HEK293 (cell line): ENCODE data around the gene ADRA1B.

Experiments used
- CTCF ChIA-PET: fragments of 350-600 bp; formaldehyde crosslinking; extraction: SDS; loops from one replicate; lab custom pipeline; 2021; ENCODE audit warnings: antibody characterized with exemption; lab: Yijun Ruan, JAX
- POLR2A ChIA-PET: fragments of 300-600 bp; formaldehyde crosslinking; extraction: SDS; loops from one replicate; lab custom pipeline; 2020; ENCODE audit warnings: antibody characterized with exemption, inconsistent platforms; lab: Yijun Ruan, JAX
- H3K27ac ChIP-seq: fragments of 200-500 bp; sonication (Bioruptor generic); 2 replicates; pipeline ENCODE4 v1.5.1; 2014; ENCODE audit warnings: low read depth, low read length, control low read depth, inconsistent platforms; ENCODE audit errors: extremely low read depth
- H3K36me3 ChIP-seq, 2 experiments: fragments of 200-500 bp in 1 of 2; sonication (Bioruptor generic) in 1 of 2; 1 replicate in 1 of 2; 2 replicates in 1 of 2; pipeline ENCODE4 v1.5.1; 2014 to 2017; ENCODE audit warnings: inconsistent platforms in 2 of 2, low read length in 2 of 2; ENCODE audit not compliant: control insufficient read depth in 2 of 2, insufficient read depth in 1 of 2
- H3K4me1 ChIP-seq: fragments of 200-500 bp; sonication (Bioruptor generic); 2 replicates; pipeline ENCODE4 v1.5.1; 2014; ENCODE audit warnings: mild to moderate bottlenecking, low read length, inconsistent platforms; ENCODE audit not compliant: control insufficient read depth, insufficient read depth
- H3K4me3 ChIP-seq: 2 replicates; pipeline ENCODE4 v1.5.1; 2011; ENCODE audit warnings: low read depth, mild to moderate bottlenecking, control low read depth, low read length, moderate library complexity
- H3K9me3 ChIP-seq: fragments of 200-500 bp; sonication (Bioruptor generic); 2 replicates; pipeline ENCODE4 v1.5.1; 2014; ENCODE audit warnings: low read depth, low read length, inconsistent platforms; ENCODE audit not compliant: control insufficient read depth, insufficient read depth
- KLF8 ChIP-seq: fragments of 450-650 bp; formaldehyde crosslinking; IDR thresholded peaks from 2 replicates; pipeline ENCODE4 v1.5.1; 2016; ENCODE audit warnings: missing biosample characterization, missing genetic modification characterization
- OSR2 ChIP-seq: fragments of 450-650 bp; formaldehyde crosslinking; IDR thresholded peaks from 2 replicates; pipeline ENCODE4 v1.5.1; 2016; ENCODE audit warnings: missing biosample characterization, missing genetic modification characterization
- PATZ1 ChIP-seq: fragments of 450-650 bp; formaldehyde crosslinking; IDR thresholded peaks from 2 replicates; pipeline ENCODE4 v1.5.1; 2016; ENCODE audit warnings: missing biosample characterization, missing genetic modification characterization
- SCRT1 ChIP-seq: fragments of 450-650 bp; formaldehyde crosslinking; IDR thresholded peaks from 2 replicates; pipeline ENCODE4 v1.5.1; 2016; ENCODE audit warnings: missing biosample characterization, missing genetic modification characterization, borderline replicate concordance
- SCRT2 ChIP-seq: fragments of 450-650 bp; formaldehyde crosslinking; IDR thresholded peaks from 2 replicates; pipeline ENCODE4 v1.5.1; 2016; ENCODE audit warnings: missing biosample characterization, missing genetic modification characterization
- SP7 ChIP-seq: fragments of 450-650 bp; formaldehyde crosslinking; IDR thresholded peaks from 2 replicates; pipeline ENCODE4 v1.5.1; 2016; ENCODE audit warnings: missing biosample characterization, missing genetic modification characterization
- TRIM28 ChIP-seq: IDR thresholded peaks from 2 replicates; pipeline ENCODE4 v1.6.1; 2011; ENCODE audit warnings: low read length, control low read depth, borderline replicate concordance
- WT1 ChIP-seq: fragments of 450-650 bp; formaldehyde crosslinking; IDR thresholded peaks from 2 replicates; pipeline ENCODE4 v1.5.1; 2016; ENCODE audit warnings: missing biosample characterization, missing genetic modification characterization
- ZBTB21 ChIP-seq: fragments of 450-650 bp; formaldehyde crosslinking; IDR thresholded peaks from 2 replicates; pipeline ENCODE4 v1.5.1; 2017; ENCODE audit warnings: missing biosample characterization, missing genetic modification characterization
- ZBTB26 ChIP-seq: fragments of 450-650 bp; formaldehyde crosslinking; optimal IDR thresholded peaks from 2 replicates; pipeline ENCODE3; 2016; ENCODE audit warnings: missing biosample characterization, mild to moderate bottlenecking, missing genetic modification characterization
- ZFP37 ChIP-seq: fragments of 450-650 bp; formaldehyde crosslinking; IDR thresholded peaks from 2 replicates; pipeline ENCODE4 v1.5.1; 2016; ENCODE audit warnings: missing biosample characterization, missing genetic modification characterization
- ZNF133 ChIP-seq: fragments of 450-650 bp; formaldehyde crosslinking; IDR thresholded peaks from 2 replicates; pipeline ENCODE4 v1.5.1; 2016; ENCODE audit warnings: missing biosample characterization, missing genetic modification characterization
- ZNF16 ChIP-seq: fragments of 450-650 bp; formaldehyde crosslinking; IDR thresholded peaks from 2 replicates; pipeline ENCODE4 v1.5.1; 2016; ENCODE audit warnings: low read depth, missing biosample characterization, missing genetic modification characterization
- ZNF302 ChIP-seq: fragments of 450-650 bp; formaldehyde crosslinking; IDR thresholded peaks from 2 replicates; pipeline ENCODE4 v1.5.1; 2016; ENCODE audit warnings: missing biosample characterization, missing genetic modification characterization, low read depth
- ZNF416 ChIP-seq: fragments of 450-650 bp; formaldehyde crosslinking; IDR thresholded peaks from 2 replicates; pipeline ENCODE4 v1.5.1; 2016; ENCODE audit warnings: missing biosample characterization, missing genetic modification characterization
- ZNF433 ChIP-seq: fragments of 450-650 bp; formaldehyde crosslinking; IDR thresholded peaks from 2 replicates; pipeline ENCODE4 v1.5.1; 2016; ENCODE audit warnings: missing biosample characterization, missing genetic modification characterization, low read depth
- ZNF600 ChIP-seq: fragments of 450-650 bp; formaldehyde crosslinking; IDR thresholded peaks from 2 replicates; pipeline ENCODE4 v1.5.1; 2016; ENCODE audit warnings: missing biosample characterization, missing genetic modification characterization
- ZNF670 ChIP-seq: fragments of 450-650 bp; formaldehyde crosslinking; IDR thresholded peaks from 2 replicates; pipeline ENCODE4 v1.5.1; 2016; ENCODE audit warnings: missing biosample characterization, missing genetic modification characterization, low read depth
- ZNF843 ChIP-seq: fragments of 450-650 bp; formaldehyde crosslinking; IDR thresholded peaks from 2 replicates; pipeline ENCODE4 v1.5.1; 2016; ENCODE audit warnings: missing biosample characterization, missing genetic modification characterization
- TF ChIP-seq, protein P1 (sequence below): fragments of 450-650 bp; formaldehyde crosslinking; IDR thresholded peaks from 2 replicates; pipeline ENCODE4 v1.5.1; 2016; ENCODE audit warnings: missing biosample characterization, missing genetic modification characterization, borderline replicate concordance
- TF ChIP-seq, protein P2 (sequence below): fragments of 450-650 bp; formaldehyde crosslinking; IDR thresholded peaks from 2 replicates; pipeline ENCODE4 v1.5.1; 2016; ENCODE audit warnings: missing biosample characterization, missing genetic modification characterization, borderline replicate concordance

The ADRA1B gene

DNA sequence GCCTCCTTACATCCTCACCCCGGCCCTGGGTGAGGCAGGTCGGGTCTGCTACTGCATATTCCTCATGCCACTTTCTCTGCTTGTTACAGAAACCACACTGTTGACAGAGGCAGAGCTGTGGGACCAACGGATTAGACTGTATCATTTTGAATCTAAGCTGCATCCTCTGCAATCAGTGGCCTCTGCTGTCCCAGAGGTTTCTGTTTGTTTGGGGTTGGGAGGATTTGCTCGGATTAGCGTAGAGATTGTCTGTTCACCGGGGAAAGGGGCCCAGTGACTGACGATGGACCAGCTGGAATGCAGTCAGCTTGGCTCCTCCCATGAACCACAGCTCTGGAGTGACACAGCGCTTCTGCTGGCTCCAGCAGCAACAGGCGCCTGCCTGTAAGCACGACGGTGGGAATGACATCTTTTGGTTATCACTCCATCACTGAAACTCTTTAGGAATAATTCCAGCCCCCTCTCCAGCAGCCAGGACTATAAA lies 37.3 kb upstream of the ADRA1B start (continued):
- TF ChIP-seq, protein P1, sequence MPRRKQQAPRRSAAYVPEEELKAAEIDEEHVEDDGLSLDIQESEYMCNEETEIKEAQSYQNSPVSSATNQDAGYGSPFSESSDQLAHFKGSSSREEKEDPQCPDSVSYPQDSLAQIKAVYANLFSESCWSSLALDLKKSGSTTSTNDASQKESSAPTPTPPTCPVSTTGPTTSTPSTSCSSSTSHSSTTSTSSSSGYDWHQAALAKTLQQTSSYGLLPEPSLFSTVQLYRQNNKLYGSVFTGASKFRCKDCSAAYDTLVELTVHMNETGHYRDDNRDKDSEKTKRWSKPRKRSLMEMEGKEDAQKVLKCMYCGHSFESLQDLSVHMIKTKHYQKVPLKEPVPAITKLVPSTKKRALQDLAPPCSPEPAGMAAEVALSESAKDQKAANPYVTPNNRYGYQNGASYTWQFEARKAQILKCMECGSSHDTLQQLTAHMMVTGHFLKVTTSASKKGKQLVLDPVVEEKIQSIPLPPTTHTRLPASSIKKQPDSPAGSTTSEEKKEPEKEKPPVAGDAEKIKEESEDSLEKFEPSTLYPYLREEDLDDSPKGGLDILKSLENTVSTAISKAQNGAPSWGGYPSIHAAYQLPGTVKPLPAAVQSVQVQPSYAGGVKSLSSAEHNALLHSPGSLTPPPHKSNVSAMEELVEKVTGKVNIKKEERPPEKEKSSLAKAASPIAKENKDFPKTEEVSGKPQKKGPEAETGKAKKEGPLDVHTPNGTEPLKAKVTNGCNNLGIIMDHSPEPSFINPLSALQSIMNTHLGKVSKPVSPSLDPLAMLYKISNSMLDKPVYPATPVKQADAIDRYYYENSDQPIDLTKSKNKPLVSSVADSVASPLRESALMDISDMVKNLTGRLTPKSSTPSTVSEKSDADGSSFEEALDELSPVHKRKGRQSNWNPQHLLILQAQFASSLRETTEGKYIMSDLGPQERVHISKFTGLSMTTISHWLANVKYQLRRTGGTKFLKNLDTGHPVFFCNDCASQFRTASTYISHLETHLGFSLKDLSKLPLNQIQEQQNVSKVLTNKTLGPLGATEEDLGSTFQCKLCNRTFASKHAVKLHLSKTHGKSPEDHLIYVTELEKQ, result peak; percentile 28; the same call in 1 of the 2 replicates
- TF ChIP-seq ZNF302 (no peak), ZNF133 (tag by site-specific recombination) (no peak), ZNF433 (no peak), ZNF600 (tag by site-specific recombination) (no peak), KLF8 (tag by site-specific recombination) (peak; percentile 24; the same call in 1 of the 2 replicates), SP7 (tag by site-specific recombination) (peak; percentile 44; the same call in 1 of the 2 replicates), ZBTB21 (tag by site-specific recombination) (0 out of 2 replicates have a peak, but pooled peaks have one; percentile 12), SCRT1 (tag by site-specific recombination) (peak; percentile 94), SCRT2 (tag by site-specific recombination) (peak; percentile 98), PATZ1 (tag by site-specific recombination) (peak; percentile 33; the same call in 1 of the 2 replicates), ZNF670 (tag by site-specific recombination) (no peak), OSR2 (tag by site-specific recombination) (peak; percentile 58; the same call in 1 of the 2 replicates), TRIM28 (peak; percentile 63; the same call in 1 of the 2 replicates)

DNA sequence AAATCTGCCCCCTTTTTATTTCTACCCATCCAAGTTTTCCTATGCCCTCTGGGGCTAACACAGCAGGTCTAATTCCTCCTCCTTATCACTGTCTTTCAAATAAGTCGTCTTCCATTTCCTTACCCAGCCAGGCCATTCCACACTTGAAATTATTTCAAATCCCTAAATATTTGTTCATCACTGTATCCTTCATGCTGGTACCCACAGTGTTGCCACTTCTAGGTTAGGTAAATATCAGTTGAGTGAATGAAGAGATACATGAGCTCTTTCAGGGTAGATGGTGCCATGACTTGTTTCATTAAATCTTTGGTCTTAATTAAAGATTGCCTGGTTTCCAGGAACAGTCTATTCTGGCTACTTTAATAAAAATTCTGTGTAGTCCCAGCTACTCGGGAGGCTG lies 35.6 kb upstream of the ADRA1B start:
- CTCF ChIA-PET, result interaction anchor here (0.7 to 1.0 kb wide), 3 partner anchors 12 to 476 kb away, joined by 3 to 4 read pairs (median 3); no protein-coding TSS in a partner anchor
- Histone ChIP-seq H3K9me3 (no peaks in the 10 kb centered on the region), H3K4me1 (peaks cover 7% of the 10 kb centered on the region), H3K36me3 (no peaks in the 10 kb centered on the region), H3K4me3 (no peak overlapping the region), H3K27ac (no peak overlapping the region)
- POLR2A ChIA-PET, result no interaction called here
- TF ChIP-seq ZNF843 (no peak), ZNF16 (tag by site-specific recombination) (no peak), WT1 (tag by site-specific recombination) (no peak), ZNF416 (no peak), ZBTB26 (tag by site-specific recombination) (no peak), ZFP37 (tag by site-specific recombination) (no peak)
- TF ChIP-seq, protein P2, sequence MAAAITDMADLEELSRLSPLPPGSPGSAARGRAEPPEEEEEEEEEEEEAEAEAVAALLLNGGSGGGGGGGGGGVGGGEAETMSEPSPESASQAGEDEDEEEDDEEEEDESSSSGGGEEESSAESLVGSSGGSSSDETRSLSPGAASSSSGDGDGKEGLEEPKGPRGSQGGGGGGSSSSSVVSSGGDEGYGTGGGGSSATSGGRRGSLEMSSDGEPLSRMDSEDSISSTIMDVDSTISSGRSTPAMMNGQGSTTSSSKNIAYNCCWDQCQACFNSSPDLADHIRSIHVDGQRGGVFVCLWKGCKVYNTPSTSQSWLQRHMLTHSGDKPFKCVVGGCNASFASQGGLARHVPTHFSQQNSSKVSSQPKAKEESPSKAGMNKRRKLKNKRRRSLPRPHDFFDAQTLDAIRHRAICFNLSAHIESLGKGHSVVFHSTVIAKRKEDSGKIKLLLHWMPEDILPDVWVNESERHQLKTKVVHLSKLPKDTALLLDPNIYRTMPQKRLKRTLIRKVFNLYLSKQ (tag by site-specific recombination), result no peak
